ENCODE data around the gene SND1. TPM values are rescaled to one million over a fixed set of nuclear protein-coding genes. Genes with fewer than 3 reads are reported as not detected.

SND1 gene
- total and polyA plus RNA-seq, 2 of the 4 experiments (the other 2 are of a cell fraction): 154 to 294 TPM

DNA sequence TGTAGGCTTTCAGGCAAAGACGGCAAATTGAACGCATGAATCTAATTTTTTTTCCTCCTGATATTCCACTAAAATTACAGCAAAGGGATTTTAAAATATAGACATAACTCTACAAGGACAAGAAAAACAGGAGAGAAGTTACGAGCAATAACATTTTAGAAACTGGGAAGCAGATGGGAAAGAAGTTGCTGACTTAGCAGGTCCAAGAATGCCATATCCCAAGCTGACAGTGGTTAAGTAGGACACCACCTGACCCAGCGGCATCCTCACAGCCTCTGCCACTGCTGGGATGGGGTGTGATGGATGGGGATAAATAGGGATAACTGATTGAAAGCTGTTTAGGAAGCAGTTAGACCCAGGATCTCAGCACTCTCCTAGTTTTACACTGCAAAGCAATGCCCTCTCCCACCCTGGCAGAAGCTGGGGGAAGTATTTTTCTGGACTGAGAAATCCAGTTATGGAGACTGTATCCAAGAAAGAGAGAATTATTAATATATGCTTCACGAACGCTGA lies 489.7 kb downstream of the SND1 start:
- H2BK20ac ChIP-seq (ENCODE audit: low read depth, low read length): no peak overlapping the region
- H2AFZ ChIP-seq (replicated peaks; ENCODE audit: low read length, poor library complexity): no peak overlapping the region
- no peak overlapping the region for H2BK120ac ChIP-seq (ENCODE audit: low read depth, low read length)
- no peak overlapping the region for H2BK5ac ChIP-seq (ENCODE audit: low read depth, low read length, poor library complexity, severe bottlenecking)
- no peak overlapping the region for H3K4me3 ChIP-seq (ENCODE audit: insufficient read depth, low read depth, low read length)
- intact Hi-C loops (cut with micrococcal nuclease) (loop anchor here (2.0 kb wide), 1 partner anchor 39 kb away; no protein-coding TSS in a partner anchor), in situ Hi-C loops (cut with MboI; ENCODE audit: low sequenced_read_pairs) (no loop called here), dilution Hi-C loops (cut with HindIII; ENCODE audit: low sequenced_read_pairs, unreplicated experiment) (no loop called here)
- H3K18ac ChIP-seq (ENCODE audit: low read depth, low read length): no peak overlapping the region
- H2AK5ac ChIP-seq (ENCODE audit: low read depth, low read length): no peak overlapping the region
- H3K27me3 ChIP-seq (ENCODE audit: control insufficient read depth, insufficient read depth, low read length): peaks cover 31% of the 10 kb centered on the region
- H3K4ac ChIP-seq (ENCODE audit: low read depth, low read length): no peak overlapping the region
- no peak overlapping the region for H2BK15ac ChIP-seq (ENCODE audit: low read depth, low read length)
- no peak overlapping the region for H4K8ac ChIP-seq (ENCODE audit: low read depth in 2 of 2, low read length in 2 of 2)
- H3K79me1 ChIP-seq (ENCODE audit: low read depth in 1 of 2, low read length in 2 of 2): no peaks in the 10 kb centered on the region
- ATAC-seq (ENCODE audit: low read depth) (no peak), DNase-seq (no peak)
- H3K9me3 ChIP-seq (ENCODE audit: control insufficient read depth, insufficient read depth, low read length): peaks cover 4% of the 10 kb centered on the region
- H4K91ac ChIP-seq (ENCODE audit: insufficient read depth, low read depth, low read length): no peak overlapping the region
- TF ChIP-seq FOS (IDR thresholded peaks at IDR 0.05; ENCODE audit: low read depth, low read length) (no peak), BHLHE40 (IDR thresholded peaks at IDR 0.05; ENCODE audit: low read depth, low read length) (no peak), USF2 (IDR thresholded peaks at IDR 0.05; ENCODE audit: low read depth, low read length) (no peak), RFX5 (IDR thresholded peaks at IDR 0.05; ENCODE audit: low read depth, low read length) (no peak), CEBPB (IDR thresholded peaks at IDR 0.05; ENCODE audit: low read depth, low read length) (no peak), SMC3 (IDR thresholded peaks at IDR 0.05; ENCODE audit: low read depth, low read length) (no peak), POLR2A (IDR thresholded peaks at IDR 0.05; ENCODE audit: low read depth, low read length) (no peak)
- TF ChIP-seq, protein P1, sequence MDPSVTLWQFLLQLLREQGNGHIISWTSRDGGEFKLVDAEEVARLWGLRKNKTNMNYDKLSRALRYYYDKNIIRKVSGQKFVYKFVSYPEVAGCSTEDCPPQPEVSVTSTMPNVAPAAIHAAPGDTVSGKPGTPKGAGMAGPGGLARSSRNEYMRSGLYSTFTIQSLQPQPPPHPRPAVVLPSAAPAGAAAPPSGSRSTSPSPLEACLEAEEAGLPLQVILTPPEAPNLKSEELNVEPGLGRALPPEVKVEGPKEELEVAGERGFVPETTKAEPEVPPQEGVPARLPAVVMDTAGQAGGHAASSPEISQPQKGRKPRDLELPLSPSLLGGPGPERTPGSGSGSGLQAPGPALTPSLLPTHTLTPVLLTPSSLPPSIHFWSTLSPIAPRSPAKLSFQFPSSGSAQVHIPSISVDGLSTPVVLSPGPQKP (IDR thresholded peaks at IDR 0.05; ENCODE audit: borderline replicate concordance, low read depth, low read length): no peak
- BruUV-seq (replicated peaks): no TSS peak
- H3K9ac ChIP-seq (ENCODE audit: low read depth, low read length): no peak overlapping the region
- H3K9me1 ChIP-seq (ENCODE audit: insufficient read depth, low read length): no peaks in the 10 kb centered on the region; the same call in 1 of the 2 replicates
- no peaks in the 10 kb centered on the region for H3K36me3 ChIP-seq (ENCODE audit: control insufficient read depth, insufficient read depth, low read length)
- H3K27ac ChIP-seq (ENCODE audit: insufficient read depth, low read length): no peak overlapping the region
- H3K56ac ChIP-seq (ENCODE audit: extremely low read depth, insufficient read depth, low read length): no peak overlapping the region
- POLR2A ChIA-PET (ENCODE audit: unreplicated experiment): interaction anchor here (0.6 kb wide), 1 partner anchor 43 kb away, joined by 4 read pairs; no protein-coding TSS in a partner anchor
- H3K23ac ChIP-seq (ENCODE audit: low read depth, low read length): no peak overlapping the region
- no peak overlapping the region for H3K14ac ChIP-seq (replicated peaks; ENCODE audit: low read depth, low read length)
- no peaks in the 10 kb centered on the region for H3K4me1 ChIP-seq (ENCODE audit: control insufficient read depth, insufficient read depth, low read length)
- H4K20me1 ChIP-seq (ENCODE audit: insufficient read depth, low read length): no peaks in the 10 kb centered on the region
- WGBS, 2 experiments (ENCODE audit: extremely low coverage in 2 of 2, insufficient read length in 1 of 2): no CpG with 5 or more reads among the region's 6 CpGs
- no peak overlapping the region for H3K4me2 ChIP-seq (ENCODE audit: low read depth, low read length)
- H4K5ac ChIP-seq (ENCODE audit: low read depth, low read length): no peak overlapping the region
- H2AK9ac ChIP-seq (replicated peaks; ENCODE audit: low read depth, low read length, poor library complexity): no peak overlapping the region
- CTCF ChIA-PET: no interaction called here

Small RNAs within 50 kb of the gene (microRNA-seq; reads per million reads assigned to microRNA genes)
- gene MIR593 (ENCODE audit: insufficient read depth in 1 of 2, insufficient read length in 1 of 2, unreplicated experiment in 1 of 2): 0 reads per million in 2 experiments

Small RNAs within 50 kb of the gene (small RNA-seq; reads per million reads assigned to genes)
- 0 reads per million in 5 experiments for gene MIR593

Other genes with a start within 250 kb of the SND1 start
- gene GCC1, start 66.6 kb upstream of the SND1 start, total RNA-seq (2012; rRNA removed): 20.8 and 22.9 TPM in 2 replicates
- 5.2 and 6.1 TPM in 2 replicates for gene GCC1, start 66.6 kb upstream of the SND1 start, polyA plus RNA-seq (2012; rRNA removed)
- 113 and 128 TPM in 2 replicates for gene ARF5, start 63.8 kb upstream of the SND1 start, total RNA-seq (2012; rRNA removed)
- gene ARF5, start 63.8 kb upstream of the SND1 start, polyA plus RNA-seq (2012; rRNA removed): 274 and 288 TPM in 2 replicates
- gene FSCN3, start 58.5 kb upstream of the SND1 start, total RNA-seq (2012; rRNA removed): 0.18 and 0.83 TPM in 2 replicates
- 0.86 and 1.5 TPM in 2 replicates for gene FSCN3, start 58.5 kb upstream of the SND1 start, polyA plus RNA-seq (2012; rRNA removed)
- gene PAX4, start 34.1 kb upstream of the SND1 start, total RNA-seq (2012; rRNA removed): not detected in 2 replicates
- not detected in 2 replicates for gene PAX4, start 34.1 kb upstream of the SND1 start, polyA plus RNA-seq (2012; rRNA removed)